ENCODE data around the gene C3orf20.
"Not testable (repeated sequence)": the region's sequence is repeated elsewhere in the genome, so short reads cannot be mapped to it uniquely, and the experiment has no call there.

Gene C3orf20

GRCh38 chr3:14801668-14802380, 126.9 kb downstream of the C3orf20 start:
- no peak for DNase-seq

- no peak for DNase-seq
These were observed 127.4 kb downstream of the C3orf20 start for GRCh38 chr3:14802381-14802731.

DNA sequence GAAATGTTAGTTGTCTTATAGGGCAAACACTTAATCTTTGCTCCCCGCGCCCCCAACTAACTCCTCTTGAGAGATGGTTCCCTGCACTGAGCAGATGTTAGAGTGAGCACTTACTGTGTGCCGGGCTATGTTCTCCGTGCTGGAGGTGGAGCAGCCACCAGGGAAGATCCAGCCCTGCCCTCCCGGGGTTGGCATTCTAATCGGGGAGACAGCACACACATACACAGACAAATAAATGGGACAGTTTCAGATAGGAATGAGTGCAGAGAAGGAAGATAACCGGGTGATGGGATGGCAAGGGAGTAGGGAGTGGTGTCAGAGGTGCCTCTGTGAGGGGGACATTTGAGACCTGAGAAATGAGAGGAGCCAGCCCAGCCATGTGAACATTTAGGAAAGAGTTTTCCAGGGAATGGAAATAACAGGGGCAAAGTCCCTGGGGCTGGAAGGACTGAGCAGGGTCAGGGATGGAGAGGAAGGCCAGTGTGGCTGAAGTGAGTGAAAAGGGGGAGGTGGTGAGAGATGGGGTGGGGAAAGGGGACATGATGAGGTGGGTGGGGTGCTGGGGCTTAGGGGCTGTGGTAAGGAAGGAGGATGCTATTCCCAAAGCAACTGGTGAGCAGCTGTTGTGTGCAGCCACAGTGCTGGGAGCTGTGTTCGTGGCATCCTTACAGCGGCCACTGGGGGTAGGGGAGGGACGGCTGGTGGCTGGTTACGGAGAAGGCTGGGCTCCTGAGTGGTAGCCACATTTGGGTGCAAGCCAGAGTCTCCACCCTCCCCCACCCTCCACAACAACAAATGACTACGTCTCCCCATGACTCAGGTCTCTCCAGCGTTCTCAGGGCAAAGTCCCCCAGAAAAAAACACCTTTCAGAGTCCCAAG, 128.4 kb downstream of the C3orf20 start:
- no peak for DNase-seq

DNA sequence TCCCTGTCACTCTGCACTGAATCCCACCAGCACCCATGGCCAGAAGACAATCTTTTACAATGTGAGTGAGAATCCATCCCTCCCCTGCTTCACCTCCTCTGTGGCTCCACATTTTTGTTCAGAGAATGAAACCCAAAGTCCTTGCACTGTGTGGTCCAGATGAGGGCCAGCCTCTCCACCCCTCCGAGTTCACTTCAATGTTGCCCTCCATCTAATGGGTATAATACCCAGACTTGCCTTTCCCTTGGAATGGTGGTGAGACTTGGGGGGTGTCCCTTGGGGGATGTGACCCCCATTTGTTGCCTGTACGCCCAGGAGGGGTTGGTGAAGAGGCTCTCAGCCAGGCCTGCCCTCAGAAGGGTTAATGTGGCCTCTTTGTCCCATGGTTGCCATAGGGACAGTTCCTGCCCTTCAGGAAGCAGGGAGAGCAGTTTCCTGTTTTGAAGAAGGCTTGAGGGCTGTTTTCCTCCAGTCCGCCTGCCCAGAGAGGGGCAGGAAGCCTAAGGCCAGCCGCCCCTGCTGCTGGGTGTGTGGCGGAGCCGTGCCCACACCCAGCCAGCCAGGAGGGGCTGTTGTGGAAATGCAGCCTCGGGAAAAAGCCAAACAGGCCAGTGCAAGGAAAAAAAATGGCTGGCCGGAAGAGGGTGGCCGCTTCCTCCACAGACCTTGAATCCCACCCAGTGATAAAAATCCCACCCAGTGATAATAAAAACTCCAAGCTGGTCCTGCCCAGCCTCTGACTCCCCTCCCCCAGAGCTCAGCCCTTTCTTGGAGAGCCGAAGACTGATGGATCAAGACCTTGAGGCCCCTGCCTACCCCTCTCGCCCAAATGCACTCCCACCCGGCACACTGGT, 129.3 kb downstream of the C3orf20 start:
- DNase-seq, result no peak

- DNase-seq, result no peak
These were observed 130.2 kb downstream of the C3orf20 start for GRCh38 chr3:14804835-14805780.

- DNase-seq, result no peak
These were observed 131.1 kb downstream of the C3orf20 start for GRCh38 chr3:14805961-14806537.

- DNase-seq, result no peak
These were observed 131.8 kb downstream of the C3orf20 start for GRCh38 chr3:14806641-14807263.

- no peak for DNase-seq
These were observed 133.1 kb downstream of the C3orf20 start for GRCh38 chr3:14808025-14808424.

GRCh38 chr3:14808502-14809266, 133.7 kb downstream of the C3orf20 start:
- no peak for DNase-seq

DNA sequence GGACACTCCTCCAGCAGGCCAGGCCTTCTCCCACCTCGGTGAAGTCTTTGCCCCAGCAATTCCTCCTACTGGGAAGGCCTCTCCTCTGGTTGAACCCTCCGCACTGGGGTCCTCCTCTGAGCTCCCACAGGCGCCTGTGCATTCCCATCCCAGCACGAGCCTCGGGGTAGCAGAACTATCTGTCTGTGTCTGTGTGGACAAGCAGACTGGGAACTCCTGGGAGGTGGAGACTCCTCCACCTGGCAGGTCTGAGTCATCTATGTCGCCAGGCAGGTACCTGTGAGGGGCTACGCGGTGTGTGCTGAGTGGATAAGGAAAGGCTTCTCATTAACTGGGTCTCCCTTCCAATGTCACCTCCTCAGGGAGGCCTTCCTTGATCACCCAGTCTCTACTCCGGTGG, 134.7 kb downstream of the C3orf20 start:
- DNase-seq, result not testable (repeated sequence)

GRCh38 chr3:14810070-14810791, 135.3 kb downstream of the C3orf20 start:
- DNase-seq, result no peak

GRCh38 chr3:14810801-14811661, 136.1 kb downstream of the C3orf20 start:
- DNase-seq, result no peak

DNA sequence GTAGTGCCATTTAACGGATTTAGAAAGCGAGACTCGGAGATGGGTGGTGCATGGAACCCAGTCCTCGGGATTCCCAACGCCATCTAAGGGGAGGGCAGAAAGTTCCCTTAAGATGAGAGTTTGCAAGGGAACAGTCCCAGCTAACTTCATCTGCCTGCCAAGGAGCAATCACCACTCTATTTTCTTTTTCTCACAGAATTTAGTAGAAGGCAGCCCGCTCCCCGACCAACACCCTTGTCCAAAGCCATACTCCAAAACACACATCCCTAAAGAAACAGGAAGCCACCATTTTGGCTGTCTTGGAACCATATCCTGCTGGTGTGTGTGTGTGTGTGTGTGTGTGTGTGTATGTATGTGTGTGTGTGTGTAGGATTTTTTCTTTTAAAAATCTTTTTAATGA, 136.7 kb downstream of the C3orf20 start:
- no peak for DNase-seq

DNA sequence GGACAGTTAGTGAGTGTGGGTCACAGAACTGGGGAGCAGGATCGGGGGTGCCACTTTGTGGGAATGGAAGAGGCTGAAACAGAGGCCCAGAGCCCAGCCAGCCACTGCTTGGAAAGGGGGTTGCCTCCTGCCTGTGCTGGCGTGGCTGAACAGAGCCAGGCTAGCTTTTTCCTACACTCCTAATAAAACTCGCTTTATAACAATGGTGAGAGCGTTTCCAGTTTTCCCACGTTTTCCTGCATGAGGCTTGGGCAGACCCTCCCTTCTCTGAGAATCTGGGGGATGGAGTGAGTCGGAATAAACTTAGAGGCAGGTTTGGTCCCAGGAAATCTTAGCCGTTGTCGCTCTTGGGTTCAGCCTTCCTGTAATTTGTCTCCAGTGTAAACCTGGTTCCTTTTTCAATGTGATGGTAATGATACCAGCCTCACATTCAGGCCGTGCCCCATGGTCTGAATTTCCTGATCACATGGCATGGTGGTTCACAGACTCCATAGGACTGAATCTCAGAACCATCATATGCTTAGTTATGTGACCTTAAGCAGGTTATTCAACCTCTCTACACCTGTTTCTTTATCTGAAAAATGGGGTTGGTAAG, 137.4 kb downstream of the C3orf20 start:
- DNase-seq, result no peak

DNA sequence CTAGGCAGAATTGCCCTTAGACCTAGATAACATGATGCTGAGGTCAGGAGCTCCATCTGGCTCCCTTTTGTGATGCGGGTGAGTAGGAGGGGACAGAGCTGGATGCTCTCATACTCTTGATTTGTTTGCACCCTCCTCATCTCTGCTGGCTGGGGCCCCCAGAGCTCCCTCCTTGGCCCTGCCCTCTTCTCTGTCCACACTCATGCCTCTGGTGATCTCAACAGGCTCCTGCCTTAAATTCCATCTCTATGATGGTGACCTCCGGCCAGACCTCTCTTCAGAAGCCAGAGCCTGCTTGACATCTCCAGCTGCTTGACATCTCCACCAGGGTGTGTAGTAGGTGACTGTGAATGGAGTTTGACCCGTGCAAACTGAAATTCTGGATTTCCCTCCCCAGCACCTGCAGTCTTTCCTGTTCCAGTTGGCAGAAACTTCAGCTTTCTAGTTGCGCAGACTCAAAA, 139.5 kb downstream of the C3orf20 start:
- DNase-seq, result no peak

- DNase-seq, result no peak
These were observed 141.4 kb downstream of the C3orf20 start for GRCh38 chr3:14816359-14816758.

- no peak for DNase-seq
These were observed 144.0 kb downstream of the C3orf20 start, which contains the start of gene FGD5 for GRCh38 chr3:14818804-14819500. Gene FGD5, plus strand, starts transcription at chr3:14818962. Its CDS starts 110 bp downstream, at chr3:14819072.
